GM12878 (cell line): ENCODE data around the gene PAQR8. TPM values are rescaled to one million over a fixed set of nuclear protein-coding genes. Genes with fewer than 3 reads are reported as not detected.

Source experiments
- ATAC-seq: fragments of 200-7000 bp; cut with Tn5 transposase; 3 replicates; pipeline ENCODE4 v1.9.1; 2020; ENCODE audit warnings: mild to moderate bottlenecking, moderate library complexity
- BruUV-seq: library from RNA; stranded (reverse); fragments of 400-500 nt; replicated peaks from 2 replicates; lab custom pipeline; 2021; lab: Mats Ljungman, UMichigan
- CTCF ChIA-PET: fragments of 300-600 bp; sonication (Branson Sonifier 250); formaldehyde crosslinking; extraction: SDS; loops from one replicate; lab custom pipeline; 2021; ENCODE audit warnings: inconsistent platforms; lab: Yijun Ruan, JAX
- POLR2A ChIA-PET: fragments of 350-600 bp; formaldehyde crosslinking; extraction: SDS; loops from one replicate; lab custom pipeline; 2021; ENCODE audit warnings: inconsistent platforms; lab: Charles Lee
- RAD21 ChIA-PET: fragments of 300-600 bp; sonication (Branson Sonifier 250); formaldehyde crosslinking; loops from one replicate; lab custom pipeline; 2023; ENCODE audit warnings: antibody characterized with exemption; ENCODE audit not compliant: unreplicated experiment; lab: Charles Lee
- SMC1A ChIA-PET: fragments of 300-600 bp; sonication (Branson Sonifier 250); formaldehyde crosslinking; loops from one replicate; lab custom pipeline; 2023; ENCODE audit not compliant: unreplicated experiment, uncharacterized antibody; lab: Charles Lee
- DNase-seq: peaks from one replicate; pipeline ENCODE4 v3.0.0-alpha.2; 2011; ENCODE audit warnings: low read depth, low spot score
- FAIRE-seq: peaks from 3 replicates; lab custom pipeline; 2011; peaks lifted over from hg19 to GRCh38; lab: Jason Lieb, UNC
- H2AFZ ChIP-seq: 2 replicates; pipeline ENCODE4 v1.6.0; 2011; ENCODE audit warnings: low read depth, low read length, control low read depth; ENCODE audit not compliant: control insufficient read depth
- H3K27ac ChIP-seq: 2 replicates; pipeline ENCODE4 v1.5.1; 2011; ENCODE audit warnings: control low read depth; ENCODE audit not compliant: control insufficient read depth, insufficient read depth
- H3K27me3 ChIP-seq, 2 experiments: replicated peaks in 1 of 2; 2 replicates each; pipeline versions ENCODE4 v1.6.0 to v1.6.1; 2011; ENCODE audit warnings: low read length in 1 of 2; ENCODE audit not compliant: control insufficient read depth in 2 of 2, insufficient read depth in 2 of 2
- H3K36me3 ChIP-seq, 2 experiments: 2 replicates each; pipeline ENCODE4 v1.5.1; 2011; ENCODE audit warnings: low read length in 1 of 2; ENCODE audit not compliant: control insufficient read depth in 2 of 2, insufficient read depth in 2 of 2
- H3K4me1 ChIP-seq: 2 replicates; pipeline ENCODE4 v1.6.1; 2011; ENCODE audit warnings: mild to moderate bottlenecking, low read length, moderate library complexity, mixed read lengths; ENCODE audit not compliant: control insufficient read depth, insufficient read depth
- H3K4me2 ChIP-seq: 2 replicates; pipeline ENCODE4 v1.6.0; 2011; ENCODE audit warnings: control low read depth; ENCODE audit not compliant: control insufficient read depth, insufficient read depth
- H3K4me3 ChIP-seq: fragments of 200-600 bp; sonication (generic); 2 replicates; pipeline ENCODE4 v1.5.1; 2016
- H3K79me2 ChIP-seq: 2 replicates; pipeline ENCODE4 v1.6.0; 2011; ENCODE audit warnings: low read length; ENCODE audit not compliant: control insufficient read depth, insufficient read depth
- H3K9ac ChIP-seq: 2 replicates; pipeline ENCODE4 v1.8.0; 2011; ENCODE audit warnings: low read length, control low read depth, mixed read lengths; ENCODE audit not compliant: control insufficient read depth, insufficient read depth
- H3K9me3 ChIP-seq: replicated peaks from 3 replicates; pipeline ENCODE4 v1.5.1; 2011; ENCODE audit warnings: mild to moderate bottlenecking, low read length; ENCODE audit not compliant: control insufficient read depth, insufficient read depth
- H4K20me1 ChIP-seq: 2 replicates; pipeline ENCODE4 v1.6.0; 2011; ENCODE audit not compliant: control insufficient read depth, insufficient read depth
- BHLHE40 ChIP-seq, 2 experiments: fragments of 450-650 bp in 1 of 2; IDR thresholded peaks; 2 replicates each; pipeline ENCODE4 v1.6.1; 2011 to 2017; ENCODE audit warnings: low read depth in 2 of 2, borderline replicate concordance in 1 of 2, improper control_type of control experiment in 1 of 2, low read length in 1 of 2, mild to moderate bottlenecking in 1 of 2
- CBFB ChIP-seq: IDR thresholded peaks from 2 replicates; pipeline ENCODE4 v1.6.1; 2016; ENCODE audit warnings: antibody characterized with exemption, low read depth
- FOS ChIP-seq: IDR thresholded peaks from 3 replicates; pipeline ENCODE4 v1.6.1; 2011; ENCODE audit warnings: borderline replicate concordance; ENCODE audit not compliant: insufficient read length; ENCODE audit errors: extremely low read depth
- FOXM1 ChIP-seq: IDR thresholded peaks from 2 replicates; pipeline ENCODE4 v1.6.1; 2012; ENCODE audit warnings: low read depth, mild to moderate bottlenecking, inconsistent platforms, low read length, moderate library complexity
- GATAD2B ChIP-seq: fragments of 450-650 bp; conservative IDR thresholded peaks from 2 replicates; pipeline ENCODE4 v1.6.1; 2017; ENCODE audit warnings: low read depth, mild to moderate bottlenecking, moderate library complexity
- MEF2A ChIP-seq: IDR thresholded peaks from 2 replicates; pipeline ENCODE4 v1.6.1; 2011; ENCODE audit warnings: low read depth, mild to moderate bottlenecking, low read length, moderate library complexity; ENCODE audit not compliant: insufficient read depth
- NFXL1 ChIP-seq: fragments of 450-650 bp; IDR thresholded peaks from 2 replicates; pipeline ENCODE4 v1.6.1; 2017; ENCODE audit warnings: antibody characterized with exemption, mild to moderate bottlenecking, borderline replicate concordance
- NRF1 ChIP-seq: conservative IDR thresholded peaks from 2 replicates; pipeline ENCODE4 v1.6.1; 2011; ENCODE audit warnings: mild to moderate bottlenecking, low read depth, low read length, improper control_type of control experiment
- POU2F2 ChIP-seq: IDR thresholded peaks from 3 replicates; pipeline ENCODE4 v1.6.1; 2011; ENCODE audit warnings: low read depth, mild to moderate bottlenecking, low read length, borderline replicate concordance
- SREBF1 ChIP-seq: IDR thresholded peaks from 2 replicates; pipeline ENCODE4 v1.6.1; 2012; ENCODE audit warnings: mild to moderate bottlenecking, low read length
- SUZ12 ChIP-seq: fragments of 200-600 bp; sonication (generic); IDR thresholded peaks from one replicate; pipeline ENCODE4 v1.6.1; 2018; ENCODE audit warnings: antibody characterized with exemption, mild to moderate bottlenecking; ENCODE audit not compliant: unreplicated experiment
- TARDBP ChIP-seq: IDR thresholded peaks from 2 replicates; pipeline ENCODE4 v1.6.1; 2016; ENCODE audit warnings: borderline replicate concordance
- WGBS: methylation state at CpG from one replicate; pipeline ENCODE4 v1.1.6; 2016; ENCODE audit warnings: low lambda C conversion rate; ENCODE audit not compliant: insufficient replicate concordance, insufficient coverage; ENCODE audit errors: missing lambda C conversion rate; 5-methylcytosine and 5-hydroxymethylcytosine counted together
- in situ Hi-C: fragments of 300-500 bp; cut with MboI; formaldehyde crosslinking; loops from 9 replicates; pipeline ENCODE4 v1.14.3; 2018; ENCODE audit warnings: mixed read lengths
- intact Hi-C: fragments of 100-400 bp; cut with micrococcal nuclease; formaldehyde crosslinking; loops from one replicate; pipeline ENCODE4 v1.14.2; 2022; ENCODE audit not compliant: unreplicated experiment
- polyA plus RNA-seq, 11 experiments: library from polyadenylated mRNA; depleted of rRNA in 4 of 11; unstranded in 6 of 11; stranded (reverse) in 5 of 11; fragments of >200 nt; fragmentation: Nextera tagmentation in 4 of 11; fragmentation: Illumina TruSeq in 1 of 11; extraction: Ambion mirVana in 4 of 11; extraction: Trizol in 1 of 11; gene quantifications; 1 replicate in 1 of 11; 2 replicates in 10 of 11; pipeline versions ENCODE4 v1.2.1 to v1.2.3, GENCODE V29; 2011 to 2016; ENCODE audit warnings: inconsistent platforms in 2 of 11, missing spikeins in 2 of 11, low read depth in 1 of 11
- total RNA-seq, 4 experiments: library from RNA; depleted of rRNA in 3 of 4; stranded (reverse); fragments of >200 nt in 3 of 4; fragmentation: Illumina TruSeq in 1 of 4; extraction: Trizol in 1 of 4; gene quantifications; 2 replicates each; pipeline versions ENCODE4 v1.2.1 to v1.2.3, GENCODE V29; 2013 to 2021
- TF ChIP-seq, protein P1 (sequence below): fragments of 450-650 bp; IDR thresholded peaks from 2 replicates; pipeline ENCODE4 v1.6.1; 2016; ENCODE audit warnings: mild to moderate bottlenecking, moderate library complexity, borderline replicate concordance

PAQR8 gene
- total and polyA plus RNA-seq, 10 of the 15 experiments (the other 5 are each of a cell fraction or from before 2014, with no cell fraction given): 3.9 to 22.4 (median 14.6) TPM

DNA sequence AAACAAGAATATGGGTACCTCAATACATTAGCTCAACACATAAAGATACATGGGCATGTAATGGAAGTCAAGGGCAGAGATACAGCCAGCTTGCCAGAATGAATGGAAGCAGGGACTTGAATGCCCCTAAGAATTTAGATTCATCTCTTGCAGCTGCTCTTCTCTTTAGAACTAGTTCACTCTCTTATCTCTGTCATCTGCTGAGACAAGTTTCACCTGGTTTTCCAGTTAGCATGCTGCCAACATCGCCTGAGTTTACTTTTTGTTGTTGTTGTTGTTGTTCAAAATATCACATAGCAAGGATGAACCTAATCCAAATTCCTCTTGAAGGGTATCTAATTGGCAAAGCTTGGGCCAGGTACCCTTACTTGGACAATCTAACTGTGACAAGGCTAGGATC, 14.1 kb upstream of the PAQR8 start:
- in situ Hi-C loops: no loop called here
- no peak for TF ChIP-seq NRF1
- TF ChIP-seq GATAD2B: no peak
- ATAC-seq: no peak
- BruUV-seq: no TSS peak
- intact Hi-C loops: no loop called here
- Histone ChIP-seq H3K36me3 (no peaks in the 10 kb centered on the region), H3K27ac (no peak overlapping the region), H3K79me2 (no peaks in the 10 kb centered on the region), H3K4me3 (no peak overlapping the region), H2AFZ (no peak overlapping the region), H3K9ac (no peak overlapping the region), H3K4me2 (no peak overlapping the region), H3K27me3 (no peaks in the 10 kb centered on the region), H3K9me3 (no peaks in the 10 kb centered on the region), H3K4me1 (peaks cover 14% of the 10 kb centered on the region), H4K20me1 (no peaks in the 10 kb centered on the region)
- SMC1A ChIA-PET: interaction anchor here (0.9 to 1.9 kb wide), 5 partner anchors 10 to 55 kb away, joined by 3 to 5 read pairs (median 4); no protein-coding TSS in a partner anchor
- CTCF ChIA-PET: interaction anchor here (3.0 kb wide), 1 partner anchor 62 kb away, joined by 7 read pairs; no protein-coding TSS in a partner anchor
- RAD21 ChIA-PET: no interaction called here
- DNase-seq: no peak
- no peak for FAIRE-seq
- POLR2A ChIA-PET: no interaction called here
- 100% methylated on average over 1 of the region's 1 CpG for WGBS

DNA sequence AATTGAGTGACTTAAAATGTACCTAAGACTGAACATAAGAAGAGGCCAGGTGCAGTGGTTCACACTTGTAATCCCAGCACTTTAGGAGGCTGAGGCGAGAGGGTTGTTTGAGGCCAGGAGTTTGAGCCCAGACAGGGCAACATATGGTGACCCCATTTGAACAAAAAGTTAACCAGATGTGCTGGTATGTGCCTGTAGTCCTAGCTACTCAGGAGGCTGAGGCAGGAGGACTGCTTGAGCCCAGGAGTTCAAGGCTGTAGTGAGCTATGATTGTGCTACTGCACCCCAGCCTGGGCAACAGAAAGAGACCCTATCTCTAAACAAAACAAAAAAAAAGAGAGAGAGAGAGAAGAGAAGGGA, 10.1 kb upstream of the PAQR8 start:
- 96% methylated on average over 1 of the region's 1 CpG for WGBS
- H3K9me3 ChIP-seq: no peaks in the 10 kb centered on the region
- intact Hi-C loops: loop anchor here (1.0 to 2.0 kb wide), 3 partner anchors 33 to 45 kb away; no protein-coding TSS in a partner anchor
- CTCF ChIA-PET: interaction anchor here (0.8 to 4.3 kb wide), 17 partner anchors 9 to 68 kb away, joined by 3 to 29 read pairs (median 4); partner anchors contain the start of genes EFHC1, MCM3 and PAQR8
- no peak overlapping the region for H3K27ac ChIP-seq
- ATAC-seq (peak; percentile 8), DNase-seq (no peak), FAIRE-seq (no peak)
- no peaks in the 10 kb centered on the region for H3K79me2 ChIP-seq
- SMC1A ChIA-PET: interaction anchor here (1.1 to 4.1 kb wide), 18 partner anchors 10 to 69 kb away, joined by 3 to 34 read pairs (median 6); partner anchors contain the start of genes MCM3 and PAQR8
- no peaks in the 10 kb centered on the region for H3K36me3 ChIP-seq
- RAD21 ChIA-PET: interaction anchor here (0.8 to 3.4 kb wide), 14 partner anchors 10 to 184 kb away, joined by 3 to 24 read pairs (median 4); partner anchors contain the start of genes MCM3 and PAQR8
- in situ Hi-C loops: loop anchor here (5.0 kb wide), 1 partner anchor 45 kb away; no protein-coding TSS in a partner anchor
- no peak overlapping the region for H3K4me3 ChIP-seq
- H3K27me3 ChIP-seq: no peaks in the 10 kb centered on the region
- H4K20me1 ChIP-seq: no peaks in the 10 kb centered on the region
- no TSS peak for BruUV-seq
- H2AFZ ChIP-seq: no peak overlapping the region
- H3K4me2 ChIP-seq: no peak overlapping the region
- H3K4me1 ChIP-seq: peaks cover 32% of the 10 kb centered on the region
- POLR2A ChIA-PET: interaction anchor here (0.6 to 2.9 kb wide), 10 partner anchors 8 to 245 kb away, joined by 3 to 15 read pairs (median 6); partner anchors contain the start of gene PAQR8
- H3K9ac ChIP-seq: no peak overlapping the region
- TF ChIP-seq CBFB (no peak), TARDBP (no peak), NFXL1 (no peak), BHLHE40 (IDR thresholded peaks at IDR 0.05; ENCODE audit: borderline replicate concordance in 1 of 2, low read depth in 2 of 2, low read length in 1 of 2) (no peak), SREBF1 (no peak), MEF2A (no peak), GATAD2B (no peak), POU2F2 (no peak), FOS (no peak), SUZ12 (no peak), FOXM1 (no peak)
- TF ChIP-seq, protein P1, sequence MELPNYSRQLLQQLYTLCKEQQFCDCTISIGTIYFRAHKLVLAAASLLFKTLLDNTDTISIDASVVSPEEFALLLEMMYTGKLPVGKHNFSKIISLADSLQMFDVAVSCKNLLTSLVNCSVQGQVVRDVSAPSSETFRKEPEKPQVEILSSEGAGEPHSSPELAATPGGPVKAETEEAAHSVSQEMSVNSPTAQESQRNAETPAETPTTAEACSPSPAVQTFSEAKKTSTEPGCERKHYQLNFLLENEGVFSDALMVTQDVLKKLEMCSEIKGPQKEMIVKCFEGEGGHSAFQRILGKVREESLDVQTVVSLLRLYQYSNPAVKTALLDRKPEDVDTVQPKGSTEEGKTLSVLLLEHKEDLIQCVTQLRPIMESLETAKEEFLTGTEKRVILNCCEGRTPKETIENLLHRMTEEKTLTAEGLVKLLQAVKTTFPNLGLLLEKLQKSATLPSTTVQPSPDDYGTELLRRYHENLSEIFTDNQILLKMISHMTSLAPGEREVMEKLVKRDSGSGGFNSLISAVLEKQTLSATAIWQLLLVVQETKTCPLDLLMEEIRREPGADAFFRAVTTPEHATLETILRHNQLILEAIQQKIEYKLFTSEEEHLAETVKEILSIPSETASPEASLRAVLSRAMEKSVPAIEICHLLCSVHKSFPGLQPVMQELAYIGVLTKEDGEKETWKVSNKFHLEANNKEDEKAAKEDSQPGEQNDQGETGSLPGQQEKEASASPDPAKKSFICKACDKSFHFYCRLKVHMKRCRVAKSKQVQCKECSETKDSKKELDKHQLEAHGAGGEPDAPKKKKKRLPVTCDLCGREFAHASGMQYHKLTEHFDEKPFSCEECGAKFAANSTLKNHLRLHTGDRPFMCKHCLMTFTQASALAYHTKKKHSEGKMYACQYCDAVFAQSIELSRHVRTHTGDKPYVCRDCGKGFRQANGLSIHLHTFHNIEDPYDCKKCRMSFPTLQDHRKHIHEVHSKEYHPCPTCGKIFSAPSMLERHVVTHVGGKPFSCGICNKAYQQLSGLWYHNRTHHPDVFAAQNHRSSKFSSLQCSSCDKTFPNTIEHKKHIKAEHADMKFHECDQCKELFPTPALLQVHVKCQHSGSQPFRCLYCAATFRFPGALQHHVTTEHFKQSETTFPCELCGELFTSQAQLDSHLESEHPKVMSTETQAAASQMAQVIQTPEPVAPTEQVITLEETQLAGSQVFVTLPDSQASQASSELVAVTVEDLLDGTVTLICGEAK: no peak
